Activated B cell treated with CpG ODN at 0.5 μM for 24 hours (primary cell): ENCODE measurements around the gene UQCRFS1. TPM values are rescaled to one million over a fixed set of nuclear protein-coding genes. Genes with fewer than 3 reads are reported as not detected.

Experiments used
- ATAC-seq: fragments of 200-7000 bp; cut with Tn5 transposase; one replicate; pipeline ENCODE4 v1.10.0; 2021; ENCODE audit warnings: low read depth, mild to moderate bottlenecking, moderate library complexity
- CTCF ChIA-PET: fragments of 350-600 bp; sonication (Branson Sonifier 250); formaldehyde crosslinking; loops from one replicate; lab custom pipeline; 2021; ENCODE audit warnings: antibody characterized with exemption; lab: Charles Lee
- POLR2A ChIA-PET: fragments of 350-600 bp; sonication (Branson Sonifier 250); formaldehyde crosslinking; loops from one replicate; lab custom pipeline; 2021; ENCODE audit warnings: antibody characterized with exemption; lab: Charles Lee
- DNase-seq: peaks from one replicate; pipeline ENCODE4 v3.0.0; 2022
- H3K27ac Mint-ChIP-seq: one replicate; pipeline ENCODE4 v1.8.0; 2020; ENCODE audit warnings: mixed read lengths
- H3K27me3 Mint-ChIP-seq: one replicate; pipeline ENCODE4 v1.8.0; 2021; ENCODE audit warnings: mixed read lengths
- H3K36me3 Mint-ChIP-seq: one replicate; pipeline ENCODE4 v1.8.0; 2021; ENCODE audit warnings: low read depth, mixed read lengths
- H3K4me1 Mint-ChIP-seq: one replicate; pipeline ENCODE4 v1.8.0; 2021; ENCODE audit warnings: mixed read lengths
- H3K4me3 Mint-ChIP-seq: one replicate; pipeline ENCODE4 v1.8.0; 2020; ENCODE audit warnings: mild to moderate bottlenecking, mixed read lengths
- H3K9me3 Mint-ChIP-seq: one replicate; pipeline ENCODE4 v1.8.0; 2020; ENCODE audit warnings: mixed read lengths
- CTCF ChIP-seq: fragments of 200-600 bp; IDR thresholded peaks from one replicate; pipeline ENCODE4 v1.8.0; 2022; ENCODE audit warnings: antibody characterized with exemption, mild to moderate bottlenecking
- intact Hi-C: fragments of 100-400 bp; cut with micrococcal nuclease; formaldehyde crosslinking; loops from one replicate; pipeline ENCODE4 v1.15.1; 2024
- total RNA-seq: library from RNA; stranded (reverse); gene quantifications from 2 replicates; pipeline ENCODE4 v1.2.3, GENCODE V29; 2022

Gene UQCRFS1
- 22.9 and 24.4 TPM in 2 replicates for total RNA-seq

- intact Hi-C loops: loop anchor here (1.0 to 10.0 kb wide), 4 partner anchors 502 to 1418 kb away; partner anchors contain the start of genes C19orf12, CCNE1 and URI1
These were observed at the start of gene UQCRFS1 for GRCh38 chr19:29212648-29213573. TSS of gene UQCRFS1 (minus strand) at chr19:29213151. CDS start at chr19:29213118, 33 bp downstream.

GRCh38 chr19:29262085-29262484 lies 49.1 kb upstream of the UQCRFS1 start:
- TF ChIP-seq CTCF: no peak
- Mint-ChIP-seq H3K9me3 (no peaks in the 10 kb centered on the region), H3K27ac (no peak overlapping the region), H3K4me1 (no peaks in the 10 kb centered on the region), H3K36me3 (no peaks in the 10 kb centered on the region), H3K27me3 (peaks cover 10% of the 10 kb centered on the region), H3K4me3 (no peak overlapping the region)
- ATAC-seq (no peak), DNase-seq (no peak)
- intact Hi-C loops: no loop called here
- POLR2A ChIA-PET: no interaction called here
- CTCF ChIA-PET: interaction anchor here (2.1 kb wide), 1 partner anchor 9 kb away, joined by 4 read pairs; no protein-coding TSS in a partner anchor

More at GRCh38 chr19:29212648-29213573, at the start of gene UQCRFS1:
- CTCF ChIA-PET: no interaction called here
- H3K4me1 Mint-ChIP-seq: peaks cover 38% of the 10 kb centered on the region
- TF ChIP-seq CTCF: no peak
- H3K27ac Mint-ChIP-seq: peak within 1 kb of the TSS; percentile 88
- peaks cover 9% of the 10 kb centered on the region for H3K27me3 Mint-ChIP-seq
- peaks cover 23% of the 10 kb centered on the region for H3K36me3 Mint-ChIP-seq
- POLR2A ChIA-PET: interaction anchor here (0.6 to 1.1 kb wide), 3 partner anchors 11 to 598 kb away, joined by 3 to 7 read pairs (median 5); partner anchors contain the start of gene POP4
- DNase-seq (peak; percentile 92), ATAC-seq (peak; percentile 96)
- peak within 1 kb of the TSS; percentile 92 for H3K4me3 Mint-ChIP-seq
- peaks cover 3% of the 10 kb centered on the region for H3K9me3 Mint-ChIP-seq

- TF ChIP-seq CTCF: no peak
- no peaks in the 10 kb centered on the region for H3K9me3 Mint-ChIP-seq
- CTCF ChIA-PET: interaction anchor here (2.1 kb wide), 1 partner anchor 8 kb away, joined by 4 read pairs; no protein-coding TSS in a partner anchor
- H3K36me3 Mint-ChIP-seq: no peaks in the 10 kb centered on the region
- intact Hi-C loops: no loop called here
- H3K27me3 Mint-ChIP-seq: peaks cover 7% of the 10 kb centered on the region
- no peak overlapping the region for H3K27ac Mint-ChIP-seq
- H3K4me3 Mint-ChIP-seq: no peak overlapping the region
- ATAC-seq (no peak), DNase-seq (no peak)
- POLR2A ChIA-PET: no interaction called here
- H3K4me1 Mint-ChIP-seq: no peaks in the 10 kb centered on the region
These were observed 47.7 kb upstream of the UQCRFS1 start for GRCh38 chr19:29260477-29261317.

GRCh38 chr19:29259867-29260281 lies 46.9 kb upstream of the UQCRFS1 start:
- intact Hi-C loops: no loop called here
- H3K27ac Mint-ChIP-seq: no peak overlapping the region
- no peaks in the 10 kb centered on the region for H3K9me3 Mint-ChIP-seq
- H3K27me3 Mint-ChIP-seq: peaks cover 9% of the 10 kb centered on the region
- CTCF ChIA-PET: no interaction called here
- no peak for TF ChIP-seq CTCF
- ATAC-seq (no peak), DNase-seq (no peak)
- POLR2A ChIA-PET: no interaction called here
- H3K4me3 Mint-ChIP-seq: no peak overlapping the region
- H3K4me1 Mint-ChIP-seq: no peaks in the 10 kb centered on the region
- no peaks in the 10 kb centered on the region for H3K36me3 Mint-ChIP-seq
